Endodermal cell (in vitro differentiated cells): ENCODE data around the gene ITGA4. TPM values are rescaled to one million over a fixed set of nuclear protein-coding genes. Genes with fewer than 3 reads are reported as not detected.

Experiments used
- DNase-seq: peaks from one replicate; pipeline ENCODE4 v3.0.0-alpha.2; 2017
- H3K27ac ChIP-seq: 2 replicates; pipeline ENCODE4 v1.5.1; 2013; ENCODE audit warnings: mild to moderate bottlenecking, low read depth, low read length, moderate library complexity
- H3K27me3 ChIP-seq: 2 replicates; pipeline ENCODE4 v1.6.1; 2013; ENCODE audit warnings: mild to moderate bottlenecking, low read length, moderate library complexity; ENCODE audit not compliant: insufficient read depth, control insufficient read depth, poor library complexity, severe bottlenecking
- H3K36me3 ChIP-seq: 2 replicates; pipeline ENCODE4 v1.7.0; 2013; ENCODE audit warnings: mild to moderate bottlenecking, low read length, moderate library complexity; ENCODE audit not compliant: control insufficient read depth, insufficient read depth
- H3K4me1 ChIP-seq: one replicate; pipeline ENCODE4 v1.7.0; 2013; ENCODE audit warnings: low read length; ENCODE audit not compliant: control insufficient read depth, insufficient read depth
- H3K4me3 ChIP-seq: 2 replicates; pipeline ENCODE4 v1.5.1; 2013; ENCODE audit warnings: mild to moderate bottlenecking, low read length, moderate library complexity
- H3K9ac ChIP-seq: 2 replicates; pipeline ENCODE4 v1.6.1; 2013; ENCODE audit warnings: mild to moderate bottlenecking, low read length, moderate library complexity; ENCODE audit not compliant: poor library complexity, severe bottlenecking; ENCODE audit errors: extremely low read depth
- H3K9me3 ChIP-seq: 2 replicates; pipeline ENCODE4 v1.6.1; 2013; ENCODE audit warnings: mild to moderate bottlenecking, low read length, moderate library complexity; ENCODE audit not compliant: control insufficient read depth
- H3K27ac Mint-ChIP-seq: 2 replicates; pipeline ENCODE4 v1.8.0; 2020; ENCODE audit warnings: mixed read lengths
- H3K27me3 Mint-ChIP-seq: 2 replicates; pipeline ENCODE4 v1.8.0; 2021; ENCODE audit warnings: mild to moderate bottlenecking, mixed read lengths; ENCODE audit not compliant: insufficient read depth
- H3K36me3 Mint-ChIP-seq: 2 replicates; pipeline ENCODE4 v1.8.0; 2020; ENCODE audit warnings: low read depth, mixed read lengths
- H3K4me1 Mint-ChIP-seq: 2 replicates; pipeline ENCODE4 v1.8.0; 2020; ENCODE audit warnings: mixed read lengths
- H3K4me3 Mint-ChIP-seq: 2 replicates; pipeline ENCODE4 v1.8.0; 2020; ENCODE audit warnings: mild to moderate bottlenecking, moderate library complexity, mixed read lengths
- H3K9me3 Mint-ChIP-seq: 2 replicates; pipeline ENCODE4 v1.8.0; 2020; ENCODE audit warnings: mild to moderate bottlenecking, mixed read lengths
- CTCF ChIP-seq: fragments of 200-600 bp; sonication (generic); conservative IDR thresholded peaks from 2 replicates; pipeline ENCODE4 v1.5.0; 2021; ENCODE audit warnings: antibody characterized with exemption, mild to moderate bottlenecking
- WGBS, 2 experiments: methylation state at CpG; one replicate each; pipeline versions ENCODE4 v1.1.5 to v1.1.7; 2013; ENCODE audit warnings: missing lambda C conversion rate in 2 of 2, mixed read lengths in 1 of 2; ENCODE audit not compliant: insufficient coverage in 1 of 2, insufficient read length in 1 of 2; 5-methylcytosine and 5-hydroxymethylcytosine counted together
- total RNA-seq, 2 donors: library from RNA; stranded (reverse); fragmentation: NEBNext Ultra II Directional in 1 of 2; extraction: Animal tissue kit (Norgen Biotek cat#: 25700) in 1 of 2; gene quantifications; 2 replicates in 1 of 2; 3 replicates in 1 of 2; pipeline ENCODE4 v1.2.1, GENCODE V29; 2021

ITGA4 gene
- total RNA-seq, 2 donors from 2014 or later = 1.3 to 2.4 TPM

GRCh38 chr2:181581534-181581933 is 124.3 kb downstream of the ITGA4 start:
- DNase-seq = peak; percentile 70
- Histone ChIP-seq H3K27ac (no peak overlapping the region), H3K9me3 (no peaks in the 10 kb centered on the region), H3K4me1 (no peaks in the 10 kb centered on the region), H3K36me3 (no peaks in the 10 kb centered on the region), H3K9ac (no peak overlapping the region), H3K4me3 (no peak overlapping the region), H3K27me3 (peaks cover 65% of the 10 kb centered on the region)
- peaks cover 45% of the 10 kb centered on the region for H3K27me3 Mint-ChIP-seq
- WGBS, 2 experiments = 58 to 71% methylated on average over 2 of the region's 2 CpGs
- no peak overlapping the region for H3K4me3 Mint-ChIP-seq
- no peak overlapping the region for H3K27ac Mint-ChIP-seq
- no peaks in the 10 kb centered on the region for H3K36me3 Mint-ChIP-seq
- peaks cover 3% of the 10 kb centered on the region for H3K4me1 Mint-ChIP-seq
- peak; percentile 81 for TF ChIP-seq CTCF
- no peaks in the 10 kb centered on the region for H3K9me3 Mint-ChIP-seq

DNA sequence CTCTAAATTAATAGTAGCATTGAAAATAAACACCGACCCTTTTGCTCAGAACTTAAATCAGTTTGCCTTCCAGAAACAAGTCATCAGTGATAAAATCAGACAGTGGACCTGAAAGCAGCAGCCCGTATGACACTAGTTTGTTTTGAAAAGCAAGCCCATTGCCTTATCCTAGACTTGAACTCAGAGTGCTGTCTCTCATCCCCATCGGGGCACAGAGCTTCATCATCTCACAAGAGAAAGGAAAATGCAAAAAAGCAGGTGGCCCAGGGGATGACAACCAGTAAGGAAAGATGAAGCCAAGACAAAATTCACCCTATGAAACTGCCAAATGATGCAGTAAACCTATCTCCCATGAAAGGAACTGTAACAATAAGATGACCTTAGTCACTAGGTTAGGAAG is 128.5 kb downstream of the ITGA4 start:
- H3K4me3 ChIP-seq = no peak overlapping the region
- Mint-ChIP-seq H3K27ac (no peak overlapping the region), H3K4me3 (no peak overlapping the region), H3K36me3 (no peaks in the 10 kb centered on the region), H3K27me3 (peaks cover 33% of the 10 kb centered on the region), H3K9me3 (no peaks in the 10 kb centered on the region), H3K4me1 (peaks cover 19% of the 10 kb centered on the region)
- no peaks in the 10 kb centered on the region for H3K4me1 ChIP-seq
- H3K27ac ChIP-seq = no peak overlapping the region
- peaks cover 23% of the 10 kb centered on the region for H3K27me3 ChIP-seq
- H3K9ac ChIP-seq = no peak overlapping the region
- H3K9me3 ChIP-seq = no peaks in the 10 kb centered on the region
- DNase-seq = no peak
- no peaks in the 10 kb centered on the region for H3K36me3 ChIP-seq
- no peak for TF ChIP-seq CTCF
- WGBS, 2 experiments = 76 to 86% methylated on average over 2 to 3 of the region's 3 CpGs

Other genes starting within 250 kb of the ITGA4 start
- under 1 TPM; 0.20 to 0.31 TPM for gene CERKL, start 199.7 kb downstream of the ITGA4 start, total RNA-seq
- gene NEUROD1, start 223.1 kb downstream of the ITGA4 start, total RNA-seq = not detected